HG02885 (cell line): ENCODE measurements around the gene ADGRL3.
"Not testable (repeated sequence)": the region's sequence is repeated elsewhere in the genome, so short reads cannot be mapped to it uniquely, and the experiment has no call there.

Source experiments
- ATAC-seq: cut with Tn5 transposase; IDR thresholded peaks from one replicate; pipeline ENCODE4 v1.9.1; 2021; ENCODE audit warnings: mild to moderate bottlenecking; ENCODE audit not compliant: unreplicated experiment, poor library complexity

ADGRL3 gene

DNA sequence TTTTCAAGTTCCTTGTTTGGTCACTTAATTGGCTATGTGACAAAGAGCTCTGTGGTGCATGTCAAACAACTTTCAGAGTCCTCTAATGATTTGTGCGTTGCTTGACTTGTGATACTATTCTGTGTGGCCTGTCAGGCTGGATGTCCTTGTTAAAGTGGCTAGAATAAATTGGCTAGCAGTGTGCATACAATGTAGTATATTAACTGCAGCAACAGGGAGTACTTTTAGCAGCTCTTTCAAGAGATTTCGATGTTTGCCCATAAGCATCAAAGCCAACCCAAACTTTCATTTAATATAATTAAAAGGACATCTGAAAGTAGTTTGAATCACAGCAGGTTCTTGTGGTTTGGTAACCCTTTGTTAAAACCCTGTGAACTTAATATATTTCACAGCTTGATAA lies 718.9 kb downstream of the ADGRL3 start:
- no peak for ATAC-seq

DNA sequence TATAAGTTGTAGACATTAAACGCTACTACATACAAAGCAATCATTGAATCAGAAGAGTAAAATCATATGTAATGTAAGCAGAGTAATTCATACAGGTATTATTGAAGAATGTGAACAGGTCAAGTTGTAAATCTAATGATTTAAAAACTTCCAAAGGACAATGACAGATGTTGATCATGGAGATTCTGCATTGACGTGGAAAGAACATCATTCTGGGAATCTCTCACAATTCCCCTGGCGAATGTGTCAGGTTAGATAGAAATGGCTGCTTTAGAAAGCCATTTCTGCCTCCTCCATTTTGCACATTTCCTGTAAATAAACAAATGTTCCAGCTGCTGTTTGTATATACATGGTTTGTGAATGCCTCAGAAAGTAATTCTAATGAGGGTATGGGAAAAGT lies 719.4 kb downstream of the ADGRL3 start:
- no peak for ATAC-seq

DNA sequence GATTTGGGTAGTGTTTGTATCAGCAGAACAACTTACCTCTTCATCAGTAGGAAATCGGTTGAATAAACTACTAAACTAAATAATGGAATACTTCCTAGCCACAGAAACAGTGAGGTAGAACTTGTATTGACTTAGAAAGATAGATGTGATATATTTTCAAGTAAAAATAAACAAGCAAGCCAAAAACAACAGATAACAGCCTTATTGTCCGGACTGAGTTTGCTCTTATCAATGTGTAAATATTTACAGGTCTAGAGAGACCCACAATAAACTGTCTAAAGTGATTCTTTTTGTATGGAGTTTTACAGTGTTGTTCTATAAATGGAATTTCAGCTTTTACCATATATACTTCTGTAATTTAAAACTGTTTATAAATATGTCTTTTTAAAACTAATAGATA lies 721.8 kb downstream of the ADGRL3 start:
- ATAC-seq: no peak

DNA sequence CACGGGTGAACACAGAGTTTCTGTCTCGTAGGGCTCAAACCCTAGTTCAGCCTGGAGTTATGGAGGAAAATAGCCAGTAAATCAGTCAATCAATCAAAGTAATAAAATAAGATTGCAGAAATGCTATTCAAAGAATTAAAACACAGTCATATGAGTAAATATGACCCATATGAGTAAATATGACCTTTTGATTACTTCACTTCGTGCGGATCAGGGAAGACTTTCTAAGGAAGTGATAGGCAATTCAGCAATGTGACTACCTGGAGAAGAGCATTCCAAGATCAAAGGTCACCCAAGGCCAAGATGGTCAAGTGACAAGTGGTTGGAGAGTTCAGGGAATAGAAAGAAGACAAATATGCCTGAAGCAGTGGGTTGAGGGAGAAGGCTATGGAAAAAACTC lies 722.6 kb downstream of the ADGRL3 start:
- no peak for ATAC-seq

DNA sequence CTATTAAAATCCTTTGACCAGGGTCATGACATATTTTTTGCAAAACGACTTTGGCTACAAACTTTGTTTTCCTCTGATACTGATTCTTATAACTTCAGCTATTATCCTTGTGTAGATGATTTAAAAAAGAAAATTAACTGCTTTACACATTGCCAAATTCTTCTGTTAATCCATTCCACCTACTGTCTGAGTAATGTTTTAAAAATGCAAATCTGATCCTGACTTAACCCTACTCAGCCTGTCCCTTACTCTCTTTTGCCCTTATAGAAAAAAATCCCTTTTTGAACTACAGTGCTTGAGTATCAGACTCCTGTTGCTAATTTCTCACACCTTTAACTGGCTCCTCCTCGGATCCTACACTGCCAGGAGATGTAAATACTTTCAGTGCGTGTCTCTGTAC lies 723.1 kb downstream of the ADGRL3 start:
- ATAC-seq: no peak

DNA sequence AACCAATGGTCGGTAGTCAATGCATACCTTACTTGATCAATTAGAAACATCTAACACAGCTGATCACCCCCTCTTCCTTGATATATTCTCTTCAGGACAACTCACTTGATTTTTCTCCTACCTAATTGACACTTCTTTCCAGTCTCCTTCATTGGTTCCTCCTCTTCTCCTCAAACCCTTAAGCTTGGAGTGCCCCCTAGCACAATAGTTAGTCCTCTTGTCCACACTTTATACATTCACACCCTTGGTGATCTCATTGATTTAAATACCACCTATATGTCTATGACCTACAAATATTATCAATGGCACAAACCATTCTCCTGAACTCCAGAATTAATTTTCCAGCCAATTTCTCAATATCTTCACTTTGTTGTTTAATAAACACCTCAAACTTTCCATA lies 724.0 kb downstream of the ADGRL3 start:
- ATAC-seq: no peak

DNA sequence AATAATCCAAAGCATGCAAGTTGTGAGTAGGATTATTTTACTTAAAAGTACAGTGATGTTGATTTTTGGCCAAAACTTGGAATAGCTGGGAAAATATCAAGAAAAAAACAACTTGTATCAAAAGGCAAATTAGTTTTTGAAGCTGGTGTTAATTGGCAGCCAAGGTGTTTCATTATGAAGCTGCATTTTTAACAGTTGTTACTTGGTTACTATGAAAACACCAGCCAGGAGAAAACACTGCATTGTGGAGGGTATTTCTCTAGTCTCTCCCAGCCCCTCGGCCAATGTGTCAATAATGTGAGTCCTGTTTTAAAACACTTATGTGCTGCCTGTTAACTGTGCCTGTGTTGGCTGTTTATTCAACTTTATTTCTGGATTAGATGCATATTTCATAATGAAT lies 733.4 kb downstream of the ADGRL3 start:
- no peak for ATAC-seq

DNA sequence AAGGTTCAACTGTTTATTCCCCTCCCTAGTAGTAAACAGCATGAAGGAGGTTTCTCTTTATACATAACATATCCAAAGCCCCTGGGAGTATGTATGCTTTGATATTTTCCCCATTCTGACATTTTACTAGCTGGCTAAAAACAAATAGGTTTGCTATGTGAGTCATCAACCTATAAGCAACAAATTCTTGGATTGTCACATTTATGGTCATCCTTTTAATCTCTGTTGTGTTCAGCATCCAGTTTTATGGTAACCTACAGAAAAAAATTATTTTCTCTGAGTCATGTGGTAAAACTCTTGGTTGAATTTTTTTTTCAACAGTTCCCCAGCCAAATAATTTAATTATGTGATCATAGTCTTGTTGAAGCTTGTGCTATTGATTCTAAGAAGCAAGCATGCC lies 734.1 kb downstream of the ADGRL3 start:
- ATAC-seq: no peak

DNA sequence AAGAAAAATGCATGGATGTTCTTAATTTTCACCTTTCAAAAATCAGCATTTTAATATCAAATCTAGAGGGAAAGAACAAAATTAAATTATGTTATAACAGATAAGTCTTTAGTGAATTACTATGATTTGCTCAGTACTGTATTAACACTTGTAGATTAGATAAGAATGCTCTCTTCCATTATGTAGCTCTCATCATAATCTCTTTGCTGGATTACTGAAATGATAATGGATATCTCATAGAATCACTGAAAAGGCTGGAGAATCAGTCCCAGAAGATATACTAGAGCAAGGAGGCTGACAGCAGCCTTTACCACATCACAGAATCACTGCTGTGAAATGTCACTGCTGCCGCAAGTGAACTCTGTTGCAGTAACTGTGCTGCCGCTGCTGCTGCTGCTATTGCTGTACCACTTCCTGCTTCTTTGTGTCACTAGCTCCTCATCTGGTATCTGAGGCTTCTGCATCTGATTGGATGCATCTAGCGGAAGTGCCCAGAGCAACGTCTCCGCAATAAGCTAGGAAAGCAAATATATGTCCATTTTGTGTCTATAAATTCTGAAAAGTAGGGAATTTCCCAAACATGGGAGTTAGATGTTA lies 738.2 kb downstream of the ADGRL3 start:
- no peak for ATAC-seq

DNA sequence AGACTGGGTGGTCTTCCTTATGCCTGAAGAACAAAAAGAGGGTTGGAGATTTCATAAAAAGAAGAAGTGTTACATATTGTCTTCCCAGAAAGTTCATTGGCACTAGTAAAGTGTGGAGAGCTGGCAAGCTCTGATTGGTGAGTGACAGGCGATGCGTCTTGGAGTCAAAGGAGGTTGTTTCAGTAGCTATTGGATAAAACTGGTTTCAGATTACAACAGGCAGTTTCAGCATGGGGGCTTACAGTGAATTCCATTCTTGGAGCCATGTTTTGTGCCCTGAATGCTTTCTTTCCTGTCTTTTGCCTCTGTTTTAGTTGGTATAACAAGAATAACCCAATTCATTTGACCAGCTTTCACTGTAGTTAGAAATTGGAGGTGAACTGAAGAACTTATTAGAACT lies 750.5 kb downstream of the ADGRL3 start:
- no peak for ATAC-seq

DNA sequence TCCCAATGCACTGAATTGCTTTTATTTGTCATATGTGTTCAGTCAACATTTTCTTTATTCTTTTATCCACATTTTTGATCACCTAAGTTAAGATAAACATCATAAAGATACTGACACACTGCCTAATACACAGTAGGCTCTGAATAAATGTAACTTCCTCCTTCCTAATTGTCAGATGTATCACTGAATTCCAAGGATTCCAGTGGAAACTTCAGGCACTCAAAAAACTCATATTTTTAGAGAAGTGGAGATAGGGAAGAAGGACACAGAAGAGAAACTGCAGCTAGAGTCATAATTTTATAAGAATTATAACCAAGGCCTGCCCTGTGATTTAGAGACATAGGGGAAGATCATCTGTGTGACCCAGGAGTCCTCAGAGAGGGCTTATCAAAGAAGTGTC lies 753.3 kb downstream of the ADGRL3 start:
- no peak for ATAC-seq

DNA sequence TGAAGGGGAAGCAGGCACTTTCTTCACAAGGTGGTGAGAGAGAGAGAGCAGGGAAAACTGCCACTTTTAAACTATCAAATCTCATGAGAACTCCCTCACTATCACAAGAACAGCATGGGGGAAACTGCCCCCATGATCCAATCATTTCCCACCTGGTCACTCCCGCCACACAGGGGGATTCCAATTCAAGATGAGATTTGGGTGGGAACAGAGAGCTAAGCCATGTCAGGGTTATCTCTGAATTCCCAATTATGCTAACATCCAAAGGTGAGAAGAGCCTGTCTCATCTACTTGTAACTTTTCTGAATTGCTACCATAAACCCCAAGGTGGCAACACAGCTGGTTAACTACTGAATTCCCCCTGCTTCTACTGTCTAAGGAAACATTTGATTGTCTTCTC lies 758.5 kb downstream of the ADGRL3 start:
- no peak for ATAC-seq

DNA sequence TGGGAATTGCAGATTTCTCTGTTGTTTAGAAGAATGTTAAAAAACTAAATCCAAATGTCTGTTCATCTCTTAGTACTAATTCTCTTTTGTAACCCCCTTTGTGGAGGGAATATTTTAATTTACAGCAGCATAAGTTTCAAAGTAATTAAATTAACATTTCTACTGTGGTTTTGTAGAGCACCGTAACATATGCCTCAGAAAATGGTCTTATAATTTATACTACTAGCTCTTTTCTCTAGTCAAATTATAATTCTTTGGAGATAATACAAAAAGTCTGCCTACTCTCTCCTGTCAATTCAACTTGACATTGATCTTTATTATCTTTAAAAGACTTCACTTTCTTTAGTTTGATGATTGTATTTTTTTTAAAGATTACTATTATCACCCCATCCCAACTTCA lies 759.0 kb downstream of the ADGRL3 start:
- no peak for ATAC-seq

DNA sequence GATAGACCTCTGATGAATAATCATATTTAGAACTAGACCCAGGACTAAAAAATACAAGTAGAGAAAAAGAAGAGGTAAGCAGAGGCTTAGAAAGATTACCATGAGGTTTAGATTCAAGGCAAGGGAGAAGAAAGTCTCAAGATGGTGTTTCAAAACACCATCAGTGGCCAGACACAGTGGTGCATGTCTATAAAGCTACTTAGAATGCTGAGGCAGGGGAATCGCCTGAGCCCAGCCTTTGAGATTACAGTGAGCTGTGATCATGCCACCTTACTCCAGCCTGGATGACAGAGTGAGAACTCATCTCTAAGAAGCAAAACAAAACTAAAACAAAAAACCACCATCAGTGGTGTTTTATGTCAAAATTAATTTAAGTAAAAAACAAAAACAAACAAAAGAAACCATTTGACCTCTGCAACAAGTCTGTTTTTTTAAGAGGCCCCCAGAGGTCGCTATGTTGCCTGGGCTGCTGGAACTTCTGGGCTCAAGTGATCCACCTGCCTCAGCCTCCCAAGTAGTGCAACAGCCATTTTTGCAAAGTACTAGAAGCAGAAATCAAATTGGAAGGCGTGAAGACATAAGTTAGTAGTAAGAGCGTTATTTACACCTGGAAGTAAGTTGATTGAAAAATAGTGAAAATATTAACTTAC lies 784.3 kb downstream of the ADGRL3 start:
- ATAC-seq: no peak

DNA sequence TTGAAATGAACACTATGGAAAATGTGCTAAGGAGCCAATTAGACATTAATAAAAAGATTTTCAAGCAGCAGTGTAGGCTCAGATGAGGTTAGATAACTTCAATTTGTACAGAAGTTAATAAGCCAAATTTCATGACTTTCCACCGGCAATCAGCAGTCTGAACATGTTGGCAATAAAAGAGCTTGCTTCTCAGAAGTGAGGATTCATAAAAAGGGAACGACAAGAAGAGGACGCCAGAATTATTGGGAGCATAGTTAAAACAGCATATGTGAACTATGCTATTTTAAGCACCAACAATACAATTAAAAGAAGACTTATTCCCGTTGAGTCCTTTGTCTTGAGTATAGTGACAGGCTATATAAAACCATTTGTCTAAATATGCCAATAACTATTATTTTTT lies 785.3 kb downstream of the ADGRL3 start:
- ATAC-seq: no peak

DNA sequence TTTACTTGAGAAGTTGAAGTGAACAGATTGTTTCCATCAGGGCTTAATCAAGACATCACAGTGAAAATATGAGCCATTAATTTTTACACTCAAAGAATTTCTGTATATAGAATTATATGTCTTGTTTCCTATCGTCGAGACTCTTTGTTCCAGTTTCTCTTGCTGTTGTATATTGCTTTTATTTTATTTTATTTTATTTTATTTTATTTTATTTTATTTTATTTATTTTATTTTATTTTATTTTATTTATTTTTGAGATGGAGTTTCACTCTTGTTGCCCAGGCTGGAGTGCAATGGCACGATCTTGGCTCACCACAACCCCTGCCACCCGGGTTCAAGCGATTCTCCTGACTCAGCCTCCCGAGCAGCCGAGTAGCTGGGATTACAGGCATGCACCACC lies 786.8 kb downstream of the ADGRL3 start:
- not testable (repeated sequence) for ATAC-seq

DNA sequence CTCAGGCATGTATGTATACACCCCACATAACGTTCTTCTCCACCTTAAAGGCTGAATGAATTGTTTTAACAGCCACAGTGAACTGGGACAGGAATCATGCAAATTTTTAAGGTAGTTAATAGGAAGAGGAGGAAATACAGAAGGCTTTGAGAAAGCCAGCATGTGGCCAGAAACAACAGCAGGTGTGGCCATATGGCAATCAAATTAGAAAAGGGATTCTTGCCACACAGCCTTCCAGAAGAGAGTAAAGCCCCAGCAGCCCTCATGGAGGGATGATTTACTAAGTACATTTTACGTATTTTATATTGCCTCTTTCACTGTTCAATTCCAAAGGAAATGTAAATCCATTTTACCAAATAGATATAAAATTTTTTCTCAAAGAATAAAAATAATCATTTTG lies 792.2 kb downstream of the ADGRL3 start:
- ATAC-seq: no peak

DNA sequence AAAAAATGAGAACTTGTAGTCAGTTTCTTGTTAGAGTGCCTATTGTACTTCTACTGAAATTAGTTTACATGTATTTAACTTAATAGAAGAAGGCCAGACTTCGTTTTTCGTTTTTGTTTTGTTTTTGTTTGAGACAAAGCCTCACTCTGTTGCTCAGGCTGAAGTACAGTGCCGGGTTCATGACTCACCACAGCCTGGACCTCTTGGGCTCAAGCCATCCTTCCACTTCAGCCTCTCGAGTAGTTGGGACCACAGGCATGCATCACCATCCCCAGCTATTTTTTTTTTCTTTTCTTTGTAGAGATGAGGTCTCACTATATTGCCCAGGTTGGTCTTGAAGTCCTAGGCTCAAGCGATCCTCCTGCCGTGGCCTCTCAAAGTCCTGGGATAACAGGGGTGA lies 793.9 kb downstream of the ADGRL3 start:
- no peak for ATAC-seq

DNA sequence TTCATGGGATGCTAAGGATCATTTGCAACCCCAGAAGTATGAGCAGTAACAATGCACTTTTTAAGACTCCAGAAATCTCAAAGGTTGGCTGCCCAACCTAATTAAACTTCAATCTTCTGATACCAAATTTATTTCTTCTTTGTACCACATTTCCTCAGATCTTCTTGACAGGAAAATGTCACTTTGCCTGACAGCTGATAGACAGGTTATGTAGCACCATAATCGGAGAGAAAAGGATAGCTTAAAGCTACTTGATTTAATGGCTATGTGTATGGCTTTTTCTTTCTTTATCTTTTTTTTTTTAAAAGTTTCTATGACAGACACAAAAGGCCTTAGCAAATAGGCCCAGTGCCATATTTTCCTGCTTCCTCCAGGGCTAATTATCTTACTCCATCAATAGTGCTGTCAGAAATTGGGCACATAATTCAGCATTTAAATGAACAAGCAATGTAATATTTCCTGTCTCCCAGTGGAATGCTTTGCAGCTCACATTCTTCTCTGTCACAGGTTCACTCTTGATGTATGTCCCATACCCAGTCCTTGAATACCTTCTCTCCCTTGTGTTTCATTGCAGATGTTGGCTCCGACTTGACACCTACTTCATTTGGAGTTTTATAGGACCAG lies 795.7 kb downstream of the ADGRL3 start:
- no peak for ATAC-seq

DNA sequence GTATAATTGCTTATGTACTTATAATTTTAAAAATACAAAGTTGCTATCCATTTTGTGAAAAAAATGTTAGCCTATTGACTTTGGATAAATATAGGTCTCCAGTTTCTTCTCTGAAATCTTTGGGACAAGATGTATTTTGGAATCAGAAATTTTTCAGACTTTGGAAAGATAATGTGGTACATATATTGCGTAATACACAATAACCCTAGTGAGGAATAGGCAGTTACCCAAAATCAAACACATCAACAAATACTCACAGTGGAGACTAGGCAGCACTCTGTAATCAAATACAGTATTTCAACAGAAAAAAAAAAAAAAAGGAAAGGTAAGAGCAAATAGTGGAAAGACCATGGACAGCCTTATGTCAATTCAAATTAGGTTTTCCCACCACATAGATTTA lies 796.8 kb downstream of the ADGRL3 start:
- no peak for ATAC-seq

DNA sequence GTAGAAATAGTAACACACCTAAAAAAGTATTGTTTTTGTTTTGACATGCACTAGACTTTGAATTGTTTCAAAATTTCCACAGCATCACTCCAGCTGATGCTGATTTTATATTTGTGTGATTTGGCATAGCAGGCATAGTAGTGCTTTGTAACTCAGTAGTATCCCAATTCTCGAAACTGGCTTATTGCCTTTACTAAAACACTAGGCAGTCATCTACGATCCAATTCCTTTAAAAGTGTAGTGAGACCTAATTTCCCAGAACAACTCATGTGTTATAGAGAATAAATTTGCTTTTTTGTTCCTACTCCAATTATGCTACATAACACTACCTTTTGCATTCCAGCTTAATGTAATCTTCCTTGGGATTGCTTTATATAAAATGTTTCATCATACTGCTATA lies 797.7 kb downstream of the ADGRL3 start:
- ATAC-seq: no peak

DNA sequence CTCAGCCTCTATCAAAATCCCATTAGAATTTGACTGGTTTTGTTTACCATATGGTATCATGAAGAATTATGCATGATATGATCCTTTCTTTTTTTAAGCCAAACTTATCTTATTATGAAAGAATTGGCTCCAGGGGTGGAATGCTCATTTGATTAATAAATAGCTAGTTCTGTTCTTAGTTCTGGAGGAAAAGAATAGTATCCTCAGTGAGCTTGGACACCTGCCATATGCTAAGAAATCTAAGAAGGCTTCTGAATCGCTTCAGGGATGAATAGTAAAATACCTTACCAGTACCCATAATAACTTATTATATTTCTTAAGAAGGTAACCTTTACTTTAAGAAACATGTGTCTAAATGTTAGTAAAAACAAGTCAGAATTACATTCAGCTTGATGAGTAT lies 803.6 kb downstream of the ADGRL3 start:
- no peak for ATAC-seq
